H1 (cell line): ENCODE data around the gene HIPK2. TPM values are rescaled to one million over a fixed set of nuclear protein-coding genes. Genes with fewer than 3 reads are reported as not detected.

Experiments
- CTCF ChIA-PET: fragments of 300-600 bp; sonication (Branson Sonifier 250); formaldehyde crosslinking; loops from one replicate; lab custom pipeline; 2021; ENCODE audit not compliant: partially characterized antibody; lab: Charles Lee
- POLR2A ChIA-PET: fragments of 300-600 bp; sonication (Branson Sonifier 250); formaldehyde crosslinking; loops from one replicate; lab custom pipeline; 2021; ENCODE audit warnings: inconsistent platforms; ENCODE audit not compliant: partially characterized antibody; lab: Charles Lee
- DNase-seq, 2 experiments: peaks; one replicate each; pipeline versions ENCODE4 v3.0.0 to v3.0.0-alpha.2; 2010 to 2022; ENCODE audit warnings: low spot score in 2 of 2, low read depth in 1 of 2, mixed read lengths in 1 of 2
- FAIRE-seq: peaks from 2 replicates; lab custom pipeline; 2011; peaks lifted over from hg19 to GRCh38; lab: Jason Lieb, UNC
- H2AFZ ChIP-seq: 2 replicates; pipeline ENCODE4 v1.8.1; 2012; ENCODE audit warnings: low read length, inconsistent platforms
- H2AK5ac ChIP-seq: 2 replicates; pipeline ENCODE4 v1.6.1; 2013; ENCODE audit warnings: low read depth, low read length
- H2BK120ac ChIP-seq: replicated peaks from 2 replicates; pipeline ENCODE3; 2013; ENCODE audit warnings: low read depth, low read length, inconsistent platforms
- H2BK12ac ChIP-seq: 2 replicates; pipeline ENCODE4 v1.6.1; 2013; ENCODE audit warnings: low read depth, low read length
- H2BK15ac ChIP-seq: 2 replicates; pipeline ENCODE4 v1.6.1; 2013; ENCODE audit warnings: low read length
- H2BK20ac ChIP-seq: 2 replicates; pipeline ENCODE4 v1.6.1; 2013; ENCODE audit warnings: low read length
- H2BK5ac ChIP-seq: 2 replicates; pipeline ENCODE4 v1.6.1; 2013; ENCODE audit warnings: low read depth, low read length
- H3K14ac ChIP-seq: 2 replicates; pipeline ENCODE4 v1.6.1; 2013; ENCODE audit warnings: inconsistent platforms; ENCODE audit not compliant: insufficient read length
- H3K18ac ChIP-seq: 2 replicates; pipeline ENCODE4 v1.6.1; 2013; ENCODE audit warnings: low read length; ENCODE audit errors: extremely low read depth
- H3K23ac ChIP-seq: 2 replicates; pipeline ENCODE4 v1.6.1; 2013; ENCODE audit warnings: inconsistent platforms; ENCODE audit not compliant: insufficient read length
- H3K23me2 ChIP-seq: 2 replicates; pipeline ENCODE4 v1.6.1; 2013; ENCODE audit warnings: low read depth, low read length
- H3K27ac ChIP-seq: 2 replicates; pipeline ENCODE4 v1.6.1; 2011; ENCODE audit warnings: low read depth, low read length, inconsistent platforms
- H3K27me3 ChIP-seq, 4 experiments: replicated peaks in 1 of 4; 1 replicate in 1 of 4; 2 replicates in 3 of 4; pipeline versions ENCODE4 v1.6.1 to v1.8.1; 2011 to 2013; ENCODE audit warnings: low read length in 3 of 4, mild to moderate bottlenecking in 3 of 4, inconsistent platforms in 2 of 4, mixed read lengths in 2 of 4, moderate library complexity in 1 of 4; ENCODE audit not compliant: control insufficient read depth in 3 of 4, insufficient read depth in 3 of 4; ENCODE audit errors: extremely low read depth in 1 of 4
- H3K36me3 ChIP-seq, 4 experiments: 2 replicates each; pipeline versions ENCODE4 v1.6.1 to v1.8.1; 2011 to 2013; ENCODE audit warnings: mild to moderate bottlenecking in 4 of 4, low read length in 3 of 4, moderate library complexity in 2 of 4, control low read depth in 1 of 4, inconsistent platforms in 1 of 4; ENCODE audit not compliant: insufficient read depth in 4 of 4, control insufficient read depth in 2 of 4
- H3K4ac ChIP-seq: replicated peaks from 2 replicates; pipeline ENCODE3; 2013; ENCODE audit warnings: low read length, low read depth, mixed read lengths, inconsistent platforms; ENCODE audit not compliant: insufficient read length
- H3K4me1 ChIP-seq, 4 experiments: replicated peaks in 1 of 4; 1 replicate in 1 of 4; 2 replicates in 3 of 4; pipeline versions ENCODE4 v1.6.1 to v1.8.1; 2011 to 2013; ENCODE audit warnings: low read length in 3 of 4, inconsistent platforms in 2 of 4, mixed read lengths in 1 of 4; ENCODE audit not compliant: insufficient read depth in 4 of 4, control insufficient read depth in 3 of 4
- H3K4me2 ChIP-seq, 2 experiments: 2 replicates each; pipeline versions ENCODE4 v1.6.1 to v1.8.1; 2011 to 2013; ENCODE audit warnings: low read depth in 2 of 2, low read length in 2 of 2, control low read depth in 1 of 2, inconsistent platforms in 1 of 2, mild to moderate bottlenecking in 1 of 2; ENCODE audit not compliant: insufficient read depth in 1 of 2
- H3K4me3 ChIP-seq, 4 experiments: fragments of 200-600, 300-600 bp in 1 of 4; sonication (generic), shearing (Covaris generic), sonication (Bioruptor Twin) in 1 of 4; 2 replicates each; pipeline versions ENCODE4 v1.5.1 to v1.8.1; 2011 to 2016; ENCODE audit warnings: low read length in 4 of 4, low read depth in 3 of 4, control low read depth in 2 of 4, inconsistent platforms in 2 of 4, mild to moderate bottlenecking in 2 of 4, mixed read lengths in 1 of 4, moderate library complexity in 1 of 4; ENCODE audit not compliant: insufficient read depth in 2 of 4; ENCODE audit errors: extremely low read depth in 1 of 4
- H3K56ac ChIP-seq: replicated peaks from 2 replicates; pipeline ENCODE3; 2013; ENCODE audit warnings: low read depth, mild to moderate bottlenecking, mixed read lengths, low read length, inconsistent platforms; ENCODE audit not compliant: insufficient read length
- H3K79me1 ChIP-seq: 2 replicates; pipeline ENCODE4 v1.6.1; 2013; ENCODE audit warnings: low read depth, low read length, control low read depth
- H3K79me2 ChIP-seq, 2 experiments: 2 replicates each; pipeline versions ENCODE4 v1.6.1 to v1.8.1; 2012 to 2013; ENCODE audit warnings: low read length in 2 of 2, mild to moderate bottlenecking in 2 of 2, inconsistent platforms in 1 of 2; ENCODE audit not compliant: insufficient read depth in 2 of 2, control insufficient read depth in 1 of 2
- H3K9ac ChIP-seq, 4 experiments: replicated peaks in 1 of 4; 1 replicate in 1 of 4; 2 replicates in 3 of 4; pipeline versions ENCODE4 v1.6.1 to v1.8.1; 2011 to 2013; ENCODE audit warnings: low read depth in 3 of 4, low read length in 3 of 4, control low read depth in 2 of 4, mild to moderate bottlenecking in 2 of 4, moderate library complexity in 2 of 4, inconsistent platforms in 1 of 4; ENCODE audit errors: extremely low read depth in 1 of 4
- H3K9me3 ChIP-seq, 2 experiments: 2 replicates each; pipeline versions ENCODE4 v1.6.1 to v1.8.1; 2012 to 2013; ENCODE audit warnings: mild to moderate bottlenecking in 2 of 2, moderate library complexity in 2 of 2, control low read depth in 1 of 2, inconsistent platforms in 1 of 2, low read depth in 1 of 2, low read length in 1 of 2, mixed read lengths in 1 of 2; ENCODE audit not compliant: insufficient read depth in 2 of 2
- H4K20me1 ChIP-seq, 2 experiments: replicated peaks in 1 of 2; 2 replicates each; pipeline versions ENCODE3 to v1.8.1; 2011 to 2013; ENCODE audit warnings: inconsistent platforms in 2 of 2, low read length in 2 of 2, mild to moderate bottlenecking in 1 of 2; ENCODE audit not compliant: insufficient read depth in 2 of 2, control insufficient read depth in 1 of 2
- H4K5ac ChIP-seq: 2 replicates; pipeline ENCODE4 v1.6.1; 2013; ENCODE audit warnings: low read length, low read depth, mixed read lengths, inconsistent platforms; ENCODE audit not compliant: insufficient read length
- H4K8ac ChIP-seq: 2 replicates; pipeline ENCODE4 v1.8.0; 2013; ENCODE audit warnings: mild to moderate bottlenecking, moderate library complexity, low read length, inconsistent platforms; ENCODE audit not compliant: insufficient read depth; ENCODE audit errors: extremely low read depth
- H4K91ac ChIP-seq: replicated peaks from 2 replicates; pipeline ENCODE3; 2013; ENCODE audit warnings: low read length, mixed read lengths, inconsistent platforms; ENCODE audit not compliant: insufficient read length
- BCL11A ChIP-seq, 2 experiments: IDR thresholded peaks; one replicate each; pipeline ENCODE4 v1.6.1; 2011; ENCODE audit warnings: low read depth in 2 of 2, low read length in 2 of 2, mild to moderate bottlenecking in 2 of 2
- CBX5 ChIP-seq: fragments of 300-800, 300-1000 bp; sonication (generic); IDR thresholded peaks from 2 replicates; pipeline ENCODE4 v1.7.1; 2016; ENCODE audit warnings: antibody characterized with exemption, low read length, low read depth
- CREB1 ChIP-seq: IDR thresholded peaks from 2 replicates; pipeline ENCODE4 v1.6.1; 2012; ENCODE audit warnings: inconsistent platforms
- EP300 ChIP-seq, 2 experiments: IDR thresholded peaks; 1 replicate in 1 of 2; 2 replicates in 1 of 2; pipeline ENCODE4 v1.6.1; 2011 to 2012; ENCODE audit warnings: low read depth in 2 of 2, low read length in 2 of 2, mild to moderate bottlenecking in 2 of 2, borderline replicate concordance in 1 of 2, inconsistent platforms in 1 of 2, moderate library complexity in 1 of 2
- EZH2 ChIP-seq: fragments of 200-600 bp; sonication (generic); IDR thresholded peaks from 2 replicates; pipeline ENCODE4 v1.7.1; 2012; ENCODE audit warnings: low read depth, mild to moderate bottlenecking, moderate library complexity, low read length, inconsistent platforms; ENCODE audit not compliant: severe bottlenecking
- JUN ChIP-seq: IDR thresholded peaks from 2 replicates; pipeline ENCODE4 v1.6.1; 2011; ENCODE audit warnings: low read depth, mild to moderate bottlenecking, improper control_type of control experiment, low read length
- POLR2A ChIP-seq, 2 experiments: IDR thresholded peaks; 1 replicate in 1 of 2; 2 replicates in 1 of 2; pipeline ENCODE4 v1.6.1; 2011; ENCODE audit warnings: low read depth in 2 of 2, low read length in 2 of 2, mild to moderate bottlenecking in 2 of 2; ENCODE audit errors: control extremely low read depth in 1 of 2
- POLR2AphosphoS5 ChIP-seq: IDR thresholded peaks from 2 replicates; pipeline ENCODE4 v1.6.1; 2011; ENCODE audit warnings: low read depth, low read length
- SRF ChIP-seq: IDR thresholded peaks from 2 replicates; pipeline ENCODE4 v1.6.1; 2011; ENCODE audit warnings: mild to moderate bottlenecking, low read depth, low read length, moderate library complexity
- SUZ12 ChIP-seq: fragments of 200-600 bp; sonication (generic); IDR thresholded peaks from 2 replicates; pipeline ENCODE4 v1.6.1; 2012; ENCODE audit warnings: mild to moderate bottlenecking, inconsistent platforms, low read length, moderate library complexity, mixed read lengths
- TEAD4 ChIP-seq: IDR thresholded peaks from 2 replicates; pipeline ENCODE4 v1.6.1; 2012; ENCODE audit warnings: low read depth, low read length, inconsistent platforms, mixed read lengths
- YY1 ChIP-seq: IDR thresholded peaks from 2 replicates; pipeline ENCODE4 v1.6.1; 2011; ENCODE audit warnings: low read depth, mild to moderate bottlenecking, low read length
- WGBS, 2 experiments: shearing (Covaris generic) in 1 of 2; methylation state at CpG; one replicate each; pipeline versions ENCODE4 v1.1.6 to v1.1.7; 2013 to 2015; ENCODE audit warnings: low lambda C conversion rate in 2 of 2, mixed read lengths in 2 of 2, inconsistent platforms in 1 of 2, low coverage in 1 of 2, missing lambda C conversion rate in 1 of 2; ENCODE audit not compliant: insufficient replicate concordance in 2 of 2, insufficient coverage in 1 of 2, insufficient read length in 1 of 2; ENCODE audit errors: extremely low coverage in 1 of 2, missing lambda C conversion rate in 1 of 2; 5-methylcytosine and 5-hydroxymethylcytosine counted together
- polyA plus RNA-seq, 7 experiments: library from polyadenylated mRNA; depleted of rRNA in 3 of 7; stranded (reverse) in 5 of 7; unstranded in 2 of 7; fragments of >200 nt in 5 of 7; fragments of 200-250 nt in 2 of 7; gene quantifications; 1 replicate in 5 of 7; 2 replicates in 1 of 7; 4 replicates in 1 of 7; pipeline versions ENCODE4 v1.2.1 to v1.2.3, GENCODE V29; 2011 to 2013; ENCODE audit warnings: missing spikeins in 2 of 7, mixed read lengths in 2 of 7
- total RNA-seq: library from RNA; stranded (reverse); fragmentation: NEBNext Ultra II Directional; extraction: Animal tissue kit (Norgen Biotek cat#: 25700); gene quantifications from 2 replicates; pipeline ENCODE4 v1.2.1, GENCODE V29; 2021

The HIPK2 gene
- total and polyA plus RNA-seq, 2 of the 8 experiments (the other 6 are each of a cell fraction or from before 2014, with no cell fraction given): 8.3 to 24.3 TPM

DNA sequence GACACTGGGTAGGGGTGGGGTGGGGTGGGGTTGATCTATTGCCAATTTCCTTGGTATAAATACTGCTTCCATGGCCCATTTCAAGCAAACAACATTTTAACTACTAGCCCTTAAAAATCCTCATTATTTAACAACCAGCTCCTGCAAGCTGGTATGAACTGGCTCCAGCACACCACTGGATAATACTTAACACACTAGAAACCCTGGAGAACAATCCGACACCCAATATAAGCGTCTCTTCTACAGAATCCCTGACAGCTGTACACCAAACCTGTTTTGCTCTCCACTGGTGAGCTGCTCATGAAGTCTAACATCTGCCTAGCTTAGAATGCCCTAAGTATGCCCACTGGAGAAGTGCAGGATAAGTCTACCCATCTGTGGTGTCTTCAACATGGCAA lies 116.8 kb downstream of the HIPK2 start:
- Histone ChIP-seq H2AFZ (no peak overlapping the region), H3K4me3 (no peak overlapping the region), H3K4me1 (peaks cover 1 to 19% (median 12%) of the 10 kb centered on the region in 4 experiments; a peak in 5 of 7 replicates), H3K79me2 (no peaks in the 10 kb centered on the region), H3K23me2 (no peaks in the 10 kb centered on the region; the same call in 1 of the 2 replicates), H4K20me1 (no peaks in the 10 kb centered on the region), H2AK5ac (no peak overlapping the region), H3K9me3 (no peaks in the 10 kb centered on the region), H3K36me3 (no peaks in the 10 kb centered on the region), H3K4me2 (peak overlapping the region in 1 of 2 experiments; percentile 15; a peak in 1 of 4 replicates), H3K14ac (no peak overlapping the region), H3K27me3 (no peaks in the 10 kb centered on the region), H4K91ac (no peak overlapping the region), H3K23ac (no peak overlapping the region), H4K5ac (no peak overlapping the region), H3K4ac (no peak overlapping the region), H3K79me1 (no peaks in the 10 kb centered on the region), H3K18ac (peak overlapping the region; percentile 11; the same call in 1 of the 2 replicates), H2BK5ac (no peak overlapping the region), H2BK15ac (no peak overlapping the region), H2BK120ac (no peak overlapping the region), H3K56ac (no peak overlapping the region), H2BK12ac (no peak overlapping the region; the same call in 1 of the 2 replicates), H4K8ac (no peak overlapping the region), H3K27ac (no peak overlapping the region), H3K9ac (no peak overlapping the region), H2BK20ac (no peak overlapping the region)
- TF ChIP-seq CREB1: no peak
- no peak for TF ChIP-seq JUN
- no peak for TF ChIP-seq EZH2
- TF ChIP-seq CBX5: no peak
- TF ChIP-seq YY1: no peak
- no peak for TF ChIP-seq POLR2A (IDR thresholded peaks at IDR 0.05; ENCODE audit: control extremely low read depth in 1 of 2, low read depth in 2 of 2, low read length in 2 of 2)
- no peak for TF ChIP-seq TEAD4
- no peak for TF ChIP-seq SRF
- no peak for TF ChIP-seq EP300 (IDR thresholded peaks at IDR 0.05; ENCODE audit: borderline replicate concordance in 1 of 2, low read depth in 2 of 2, low read length in 2 of 2)
- TF ChIP-seq SUZ12: no peak
- no peak for TF ChIP-seq BCL11A (IDR thresholded peaks at IDR 0.05; ENCODE audit: low read depth in 2 of 2, low read length in 2 of 2)
- TF ChIP-seq POLR2AphosphoS5: no peak
- DNase-seq (no peak), FAIRE-seq (no peak)
- 92% methylated on average over 2 of the region's 2 CpGs; no CpG with 5 or more reads in 1 of the 2 experiments for WGBS, 2 experiments
- ChIA-PET POLR2A (no interaction called here), CTCF (interaction anchor here (1.0 to 4.3 kb wide), 7 partner anchors 10 to 327 kb away, joined by 3 to 23 read pairs (median 4); no protein-coding TSS in a partner anchor)
